HL-60 (cell line): ENCODE data around the gene CDC25A.

ENCODE experiments used
- POLR2AphosphoS5 ChIP-seq: IDR thresholded peaks from 2 replicates; pipeline ENCODE4 v1.6.1; 2012; ENCODE audit warnings: low read depth
- TF ChIP-seq, protein P1 (sequence below): IDR thresholded peaks from one replicate; pipeline ENCODE4 v1.5.1; 2011; ENCODE audit warnings: low read length, control low read depth, inconsistent platforms; ENCODE audit not compliant: insufficient read depth

DNA sequence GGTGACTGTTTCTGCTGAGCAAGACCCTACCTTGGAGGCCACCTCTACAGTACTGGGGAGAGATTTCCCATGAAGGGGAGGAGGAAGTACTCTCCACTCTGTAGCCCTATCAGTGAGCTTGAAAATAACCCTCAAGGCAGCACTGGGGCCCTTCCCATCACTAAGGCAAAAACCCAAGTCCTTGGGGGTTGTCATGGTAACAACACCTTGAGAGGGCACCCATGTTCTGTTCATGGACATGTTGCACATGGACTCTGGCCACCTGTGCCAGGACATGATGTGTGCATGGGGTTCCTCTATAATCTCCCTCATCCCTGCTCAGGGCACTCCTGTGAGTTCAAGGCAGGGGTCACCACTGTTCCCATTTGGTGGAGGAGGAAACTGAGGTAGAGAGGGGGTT is 10.9 kb upstream of the CDC25A start:
- TF ChIP-seq, protein P1, sequence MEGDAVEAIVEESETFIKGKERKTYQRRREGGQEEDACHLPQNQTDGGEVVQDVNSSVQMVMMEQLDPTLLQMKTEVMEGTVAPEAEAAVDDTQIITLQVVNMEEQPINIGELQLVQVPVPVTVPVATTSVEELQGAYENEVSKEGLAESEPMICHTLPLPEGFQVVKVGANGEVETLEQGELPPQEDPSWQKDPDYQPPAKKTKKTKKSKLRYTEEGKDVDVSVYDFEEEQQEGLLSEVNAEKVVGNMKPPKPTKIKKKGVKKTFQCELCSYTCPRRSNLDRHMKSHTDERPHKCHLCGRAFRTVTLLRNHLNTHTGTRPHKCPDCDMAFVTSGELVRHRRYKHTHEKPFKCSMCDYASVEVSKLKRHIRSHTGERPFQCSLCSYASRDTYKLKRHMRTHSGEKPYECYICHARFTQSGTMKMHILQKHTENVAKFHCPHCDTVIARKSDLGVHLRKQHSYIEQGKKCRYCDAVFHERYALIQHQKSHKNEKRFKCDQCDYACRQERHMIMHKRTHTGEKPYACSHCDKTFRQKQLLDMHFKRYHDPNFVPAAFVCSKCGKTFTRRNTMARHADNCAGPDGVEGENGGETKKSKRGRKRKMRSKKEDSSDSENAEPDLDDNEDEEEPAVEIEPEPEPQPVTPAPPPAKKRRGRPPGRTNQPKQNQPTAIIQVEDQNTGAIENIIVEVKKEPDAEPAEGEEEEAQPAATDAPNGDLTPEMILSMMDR, result no peak
- TF ChIP-seq POLR2AphosphoS5, result no peak
